AG10803 (cell line): Measurements from ENCODE around the gene NFKBIA.
A peak's percentile ranks its signal among the peaks of the same experiment; 100 is the strongest.
"Not testable (repeated sequence)": the region's sequence is repeated elsewhere in the genome, so short reads cannot be mapped to it uniquely, and the experiment has no call there.

Source experiments
- DNase-seq: peaks from one replicate; pipeline ENCODE4 v3.0.0; 2010; ENCODE audit warnings: low read depth
- H3K4me3 ChIP-seq: 2 replicates; pipeline ENCODE4 v1.5.1; 2011; ENCODE audit warnings: mild to moderate bottlenecking, low read length, control low read depth
- CTCF ChIP-seq: conservative IDR thresholded peaks from 2 replicates; pipeline ENCODE4 v1.5.1; 2011; ENCODE audit warnings: mild to moderate bottlenecking, low read length, control low read depth, inconsistent platforms

NFKBIA gene

DNA sequence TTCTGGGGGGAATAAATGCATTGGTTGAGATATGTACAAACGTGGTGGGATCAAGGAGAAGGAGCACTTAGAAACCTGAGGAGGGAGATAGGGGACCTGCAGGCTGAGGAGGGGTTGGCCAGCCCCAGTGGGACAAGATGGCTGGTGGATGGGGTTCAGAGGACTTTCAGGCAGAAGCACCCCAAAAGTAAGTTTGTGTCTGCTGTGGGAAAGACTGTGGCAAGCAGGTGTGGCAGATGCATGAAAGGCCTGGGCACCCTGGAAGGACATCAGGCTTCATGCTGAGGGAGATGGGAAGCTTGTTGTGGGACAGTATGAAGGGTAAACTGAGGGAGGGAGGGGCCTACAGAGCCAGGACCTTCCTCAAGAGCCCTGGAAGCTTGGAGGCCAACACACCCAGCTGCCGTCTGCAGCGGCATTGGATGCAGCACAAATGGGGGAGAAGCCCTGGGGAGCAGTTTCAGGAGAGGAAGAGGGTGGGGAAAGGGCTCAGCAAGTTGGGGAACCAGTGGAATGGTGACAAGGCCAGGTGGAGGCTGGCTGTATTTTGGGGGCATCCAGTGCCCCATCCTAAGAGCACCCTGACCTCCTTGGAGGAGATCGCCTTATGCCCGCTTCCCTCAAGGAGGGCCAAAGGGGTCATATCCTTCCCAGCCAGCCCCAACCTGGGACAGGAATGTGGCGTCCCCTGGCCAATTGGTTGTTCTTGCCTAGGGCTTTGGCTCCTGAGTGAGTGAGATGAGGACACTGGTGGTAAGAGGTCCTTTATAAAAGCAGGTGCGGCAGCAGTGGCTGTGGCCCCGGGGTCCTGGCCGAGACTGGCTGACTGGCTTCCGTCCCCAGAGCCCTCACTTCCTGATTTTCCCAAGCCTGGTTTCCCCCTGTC is 20.7 kb downstream of the NFKBIA start:
- no peak overlapping the region for H3K4me3 ChIP-seq
- DNase-seq: no peak
- TF ChIP-seq CTCF: no peak

DNA sequence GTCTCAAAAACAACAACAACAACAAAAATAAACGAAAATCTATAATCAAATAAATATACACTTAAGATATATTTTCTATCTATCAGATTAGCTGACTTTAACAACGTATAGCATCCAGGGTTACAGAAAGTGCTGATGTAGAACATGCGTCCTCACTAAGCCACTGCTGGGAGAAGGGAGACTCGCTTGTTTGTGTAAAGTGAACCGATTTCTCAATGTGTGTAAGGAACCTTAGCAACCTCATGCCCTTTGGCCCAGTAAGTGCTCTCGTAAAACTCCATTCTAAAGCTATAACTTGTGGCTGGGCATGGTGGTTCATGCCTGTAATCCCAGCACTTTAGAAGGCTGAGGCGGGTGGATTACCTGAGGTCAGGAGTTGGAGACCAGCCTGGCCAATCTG is 23.8 kb downstream of the NFKBIA start:
- H3K4me3 ChIP-seq: no peak overlapping the region
- no peak for TF ChIP-seq CTCF
- no peak for DNase-seq

DNA sequence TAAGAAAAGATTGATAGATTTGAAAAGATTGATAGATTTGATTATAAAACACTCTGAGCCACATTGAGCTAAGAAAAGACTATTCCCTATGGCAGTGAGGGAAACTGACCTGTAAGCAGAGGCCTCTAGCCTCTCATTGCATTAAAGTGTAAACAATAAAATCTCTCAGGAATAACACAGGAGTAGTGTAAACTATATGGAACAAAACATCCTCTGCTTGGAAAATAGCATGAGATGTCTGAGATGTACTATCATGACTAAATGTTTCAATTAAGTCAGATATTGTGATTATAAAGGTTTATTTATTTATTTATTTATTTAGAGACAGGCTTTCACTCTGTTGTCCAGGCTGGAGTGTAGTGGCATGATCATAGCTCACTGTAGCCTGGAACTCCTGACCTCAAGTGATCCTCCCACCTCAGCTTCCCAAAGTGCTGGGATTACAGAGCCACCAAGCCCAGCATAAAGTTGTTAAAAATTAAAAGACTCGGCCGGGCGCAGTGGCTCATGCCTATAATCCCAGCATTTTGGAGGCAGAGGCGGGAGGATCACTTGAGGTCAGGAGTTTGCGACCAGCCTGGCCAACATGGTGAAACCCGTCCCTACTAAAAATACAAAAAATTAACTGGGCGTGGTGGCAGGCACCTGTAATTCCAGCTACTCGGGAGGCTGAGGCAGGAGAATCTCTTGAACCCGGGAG is 25.2 kb downstream of the NFKBIA start:
- not testable (repeated sequence) for H3K4me3 ChIP-seq, DNase-seq

DNA sequence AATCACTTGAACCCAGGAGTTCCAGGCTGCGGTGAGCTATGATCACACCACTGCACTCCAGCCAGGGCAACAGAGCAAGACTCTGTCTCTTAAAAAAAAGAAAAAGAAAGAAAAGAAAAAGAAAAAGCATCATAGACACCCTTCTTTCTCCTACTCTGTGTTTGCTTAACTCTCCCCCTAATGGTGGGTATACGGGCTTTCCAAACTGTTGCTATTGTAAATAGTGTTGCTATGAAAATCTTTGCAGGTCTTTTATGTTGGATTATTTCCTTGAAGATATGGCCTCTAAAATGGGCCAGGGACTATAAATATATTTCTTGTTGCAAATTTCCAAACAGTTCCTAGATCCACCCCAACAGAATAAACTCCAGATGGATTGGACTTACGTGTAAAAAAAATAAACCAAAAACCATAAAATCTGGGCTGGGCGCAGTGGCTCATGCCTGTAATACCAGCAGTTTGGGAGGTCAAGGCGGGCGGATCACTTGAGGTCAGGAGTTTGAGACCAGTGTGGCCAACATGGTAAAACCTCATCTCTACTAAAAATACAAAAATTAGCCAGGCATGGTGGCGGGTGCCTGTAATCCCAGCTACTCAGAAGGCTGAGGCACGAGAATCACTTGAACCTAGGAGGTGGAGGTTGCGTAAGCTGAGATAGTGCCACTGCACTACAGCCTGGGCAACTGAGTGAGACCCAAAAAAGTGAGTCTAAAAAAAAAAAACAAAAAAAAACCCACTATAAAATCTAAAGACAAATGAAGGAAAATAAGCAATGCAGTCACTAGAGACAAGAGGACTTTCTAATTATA is 25.9 kb downstream of the NFKBIA start:
- TF ChIP-seq CTCF: peak; percentile 22
- DNase-seq: peak; percentile 92
- no peak overlapping the region for H3K4me3 ChIP-seq

GRCh38 chr14:35375558-35376025 is 29.0 kb downstream of the NFKBIA start:
- no peak overlapping the region for H3K4me3 ChIP-seq
- DNase-seq: peak; percentile 73
- TF ChIP-seq CTCF: no peak

GRCh38 chr14:35374263-35374712 is 30.3 kb downstream of the NFKBIA start:
- no peak overlapping the region for H3K4me3 ChIP-seq
- DNase-seq: peak; percentile 99

GRCh38 chr14:35373208-35373607 is 31.3 kb downstream of the NFKBIA start:
- H3K4me3 ChIP-seq, DNase-seq: not testable (repeated sequence)

More at GRCh38 chr14:35374263-35374712, 30.3 kb downstream of the NFKBIA start:
- TF ChIP-seq CTCF: no peak
